Epithelial cell of esophagus (primary cell): ENCODE data around the gene TMC4.

Experiments
- DNase-seq: peaks from one replicate; pipeline ENCODE4 v3.0.0; 2010; ENCODE audit warnings: low read depth
- H3K4me3 ChIP-seq: 2 replicates; pipeline ENCODE4 v1.5.1; 2011; ENCODE audit warnings: mild to moderate bottlenecking, low read length, control low read depth
- TF ChIP-seq, protein P1 (sequence below): IDR thresholded peaks from 2 replicates; pipeline ENCODE4 v1.5.1; 2011; ENCODE audit warnings: low read depth, mild to moderate bottlenecking, low read length, control low read depth, inconsistent platforms; ENCODE audit not compliant: insufficient read depth; ENCODE audit errors: missing control alignments

TMC4 gene

DNA sequence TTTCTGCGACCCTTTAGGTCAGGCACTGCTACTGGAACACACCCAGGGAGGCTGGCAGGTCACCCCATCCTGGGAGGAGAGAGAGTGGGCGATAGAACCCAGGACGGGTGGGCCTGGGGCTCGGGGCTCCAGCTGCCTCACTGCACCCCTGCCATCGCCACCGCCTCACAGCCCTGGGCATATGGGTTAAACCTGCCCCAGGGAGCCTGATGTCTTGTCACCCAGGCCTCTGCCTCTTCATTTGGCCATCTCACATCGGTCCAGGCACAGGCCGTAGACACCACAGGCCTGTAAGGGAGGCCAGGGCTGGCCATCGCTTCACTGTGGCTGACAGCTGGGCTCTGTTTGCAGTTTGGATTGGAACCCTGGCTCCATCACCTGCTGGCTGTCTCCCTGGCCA is 47.2 kb downstream of the TMC4 start:
- no peak overlapping the region for H3K4me3 ChIP-seq
- TF ChIP-seq, protein P1, sequence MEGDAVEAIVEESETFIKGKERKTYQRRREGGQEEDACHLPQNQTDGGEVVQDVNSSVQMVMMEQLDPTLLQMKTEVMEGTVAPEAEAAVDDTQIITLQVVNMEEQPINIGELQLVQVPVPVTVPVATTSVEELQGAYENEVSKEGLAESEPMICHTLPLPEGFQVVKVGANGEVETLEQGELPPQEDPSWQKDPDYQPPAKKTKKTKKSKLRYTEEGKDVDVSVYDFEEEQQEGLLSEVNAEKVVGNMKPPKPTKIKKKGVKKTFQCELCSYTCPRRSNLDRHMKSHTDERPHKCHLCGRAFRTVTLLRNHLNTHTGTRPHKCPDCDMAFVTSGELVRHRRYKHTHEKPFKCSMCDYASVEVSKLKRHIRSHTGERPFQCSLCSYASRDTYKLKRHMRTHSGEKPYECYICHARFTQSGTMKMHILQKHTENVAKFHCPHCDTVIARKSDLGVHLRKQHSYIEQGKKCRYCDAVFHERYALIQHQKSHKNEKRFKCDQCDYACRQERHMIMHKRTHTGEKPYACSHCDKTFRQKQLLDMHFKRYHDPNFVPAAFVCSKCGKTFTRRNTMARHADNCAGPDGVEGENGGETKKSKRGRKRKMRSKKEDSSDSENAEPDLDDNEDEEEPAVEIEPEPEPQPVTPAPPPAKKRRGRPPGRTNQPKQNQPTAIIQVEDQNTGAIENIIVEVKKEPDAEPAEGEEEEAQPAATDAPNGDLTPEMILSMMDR = no peak
- no peak for DNase-seq

DNA sequence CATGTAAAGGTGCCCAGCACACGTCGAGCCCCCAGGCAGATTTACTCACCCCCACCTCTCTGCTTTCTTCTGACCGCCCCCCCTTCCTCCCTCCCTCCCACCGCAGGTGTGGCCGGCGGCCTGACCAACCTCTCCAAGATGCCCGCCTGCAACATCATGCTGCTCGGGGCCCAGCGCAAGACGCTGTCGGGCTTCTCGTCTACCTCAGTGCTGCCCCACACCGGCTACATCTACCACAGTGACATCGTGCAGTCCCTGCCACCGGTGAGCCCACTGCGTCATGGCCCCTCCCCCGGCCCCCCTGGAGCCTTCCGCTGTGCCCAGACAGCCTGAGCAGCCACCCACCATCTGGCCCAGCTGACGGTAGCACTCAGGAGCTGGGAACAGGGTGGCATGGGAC is 48.6 kb downstream of the TMC4 start:
- TF ChIP-seq, protein P1 = no peak
- no peak overlapping the region for H3K4me3 ChIP-seq
- no peak for DNase-seq

DNA sequence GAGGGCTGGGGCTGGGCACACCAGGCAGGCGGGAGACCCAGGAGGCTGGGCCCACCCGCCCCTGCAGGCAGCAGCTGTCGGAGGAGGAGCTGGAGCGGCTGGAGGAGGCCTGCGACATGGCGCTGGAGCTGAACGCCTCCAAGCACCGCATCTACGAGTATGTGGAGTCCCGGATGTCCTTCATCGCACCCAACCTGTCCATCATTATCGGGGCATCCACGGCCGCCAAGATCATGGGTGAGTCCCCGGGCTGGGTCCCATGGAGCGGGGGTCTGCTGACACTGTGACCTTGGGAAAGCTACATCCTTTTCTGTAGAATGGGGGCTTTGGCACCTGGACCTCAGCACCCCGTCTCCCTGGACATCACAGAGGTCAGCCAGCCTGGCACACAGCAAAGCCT is 49.3 kb downstream of the TMC4 start:
- H3K4me3 ChIP-seq = no peak overlapping the region
- DNase-seq = no peak
- TF ChIP-seq, protein P1 = no peak

DNA sequence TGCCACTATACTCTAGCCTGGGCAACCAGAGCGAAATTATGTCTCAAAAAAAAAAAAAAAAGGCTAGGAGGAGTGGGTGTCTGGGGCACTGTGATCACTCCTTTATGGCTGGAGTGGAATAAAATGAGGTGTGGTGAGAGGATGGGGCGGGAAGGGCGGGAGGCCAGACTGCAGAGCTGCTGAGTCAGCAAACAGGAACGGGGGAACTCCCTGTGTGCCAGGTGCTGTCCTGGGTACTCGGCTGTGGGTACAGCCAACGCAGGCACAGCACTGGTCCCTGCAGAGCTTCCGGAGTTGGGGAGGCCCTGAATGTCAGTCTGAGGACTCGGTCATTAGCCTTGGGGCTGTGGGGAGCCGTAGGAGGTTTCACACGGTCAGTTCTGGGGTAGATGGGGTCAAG is 51.7 kb downstream of the TMC4 start:
- no peak for DNase-seq
- TF ChIP-seq, protein P1 = no peak
- H3K4me3 ChIP-seq = no peak overlapping the region

DNA sequence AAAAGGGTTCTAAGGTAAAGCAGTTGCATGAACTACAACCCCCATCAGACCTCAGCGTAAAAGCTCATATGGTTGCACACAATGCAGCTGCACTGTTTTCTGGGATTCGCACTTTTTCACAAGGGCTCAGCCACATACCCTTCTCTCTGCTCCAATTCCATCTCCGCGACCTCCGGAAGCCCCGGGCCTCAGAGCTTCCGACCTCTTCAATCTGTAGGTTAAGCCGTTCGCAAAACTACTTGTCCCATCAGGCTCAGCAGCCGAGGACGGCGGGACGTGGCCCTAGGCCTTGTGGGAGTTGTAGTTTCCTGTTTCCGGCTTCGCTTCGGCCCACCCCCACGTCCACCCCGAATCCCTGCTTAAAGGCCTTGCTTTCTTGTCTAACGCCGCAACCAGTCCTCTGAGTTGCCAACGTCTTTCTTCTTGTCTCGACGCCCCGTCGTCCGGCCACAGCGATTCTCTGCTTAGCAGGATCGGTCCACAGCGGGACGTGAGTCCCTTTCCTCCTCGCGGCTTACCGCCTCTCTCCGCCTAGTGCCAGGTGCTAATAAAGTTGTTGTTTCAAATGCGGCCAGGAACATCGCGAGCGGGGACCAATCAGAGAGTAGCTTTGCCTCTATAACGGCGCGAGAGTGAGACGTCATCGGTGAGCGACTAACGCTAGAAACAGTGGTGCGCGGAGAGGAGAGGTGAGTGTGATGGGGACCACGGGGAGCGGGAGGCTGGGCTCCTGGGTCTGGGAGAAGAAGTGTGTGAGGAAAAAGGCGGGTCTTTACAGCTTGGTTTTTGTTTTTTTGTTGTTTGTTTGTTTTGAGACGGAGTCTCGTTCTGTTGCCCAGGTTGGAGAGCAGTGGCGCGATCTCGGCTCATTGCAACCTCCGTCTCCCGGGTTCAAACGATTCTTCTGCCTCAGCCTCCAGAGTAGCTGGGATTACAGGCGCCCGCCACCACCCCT is 57.6 kb downstream of the TMC4 start, which contains the start of the genes PRPF31 and TFPT:
Gene PRPF31 (plus strand): TSS at position 646 of the 955 bp plus-strand sequence. CDS start 2,525 bp downstream, outside the sequence.
Gene TFPT (minus strand): TSS at position 549 of the 955 bp plus-strand sequence. CDS start 388 bp downstream, at position 161.
- peak; percentile 99 for DNase-seq
- peak within 1 kb of the TSS; percentile 91 for H3K4me3 ChIP-seq
- TF ChIP-seq, protein P1 = no peak

DNA sequence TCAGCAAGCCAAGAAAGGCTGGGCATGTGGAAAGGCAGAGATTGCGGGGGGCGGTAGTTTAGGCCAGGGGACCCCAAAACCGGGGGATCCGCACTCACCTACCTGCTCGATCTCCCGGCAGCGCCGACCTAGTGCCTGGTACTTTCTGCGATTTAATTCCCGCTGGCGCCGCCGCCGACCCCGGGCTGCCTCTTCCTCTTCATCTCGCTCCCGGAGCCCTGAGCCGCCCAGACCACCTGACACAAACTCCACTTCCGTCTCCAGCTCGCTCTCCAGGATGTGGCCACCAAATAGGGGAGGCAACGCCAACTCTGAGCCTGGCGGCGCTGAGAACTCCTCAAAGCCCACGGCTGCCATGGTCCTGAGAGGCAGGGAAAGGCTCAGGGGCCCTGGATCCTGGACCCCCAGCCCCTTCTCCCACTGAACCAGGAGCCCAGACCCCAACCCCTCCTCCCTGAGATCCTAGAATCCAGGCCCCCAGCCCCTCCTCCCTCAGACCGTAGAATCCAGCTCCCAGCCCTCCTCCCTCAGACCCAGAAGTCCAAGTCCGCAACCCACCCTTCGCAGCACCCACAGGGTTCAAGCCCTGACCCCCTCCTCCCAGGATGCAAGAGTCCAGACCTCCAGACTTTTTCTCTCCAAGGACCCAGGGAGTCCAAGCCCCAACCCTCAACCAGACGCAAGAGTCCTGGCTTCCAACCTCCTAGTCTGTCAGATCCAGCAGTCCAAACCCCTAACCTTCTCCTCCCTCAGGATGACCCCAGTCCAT is 58.4 kb downstream of the TMC4 start:
- peak; percentile 34 for DNase-seq
- H3K4me3 ChIP-seq = peak overlapping the region; percentile 91
- TF ChIP-seq, protein P1 = no peak
